Measurements from ENCODE around the gene SERPINA4.

SERPINA4 gene

DNA sequence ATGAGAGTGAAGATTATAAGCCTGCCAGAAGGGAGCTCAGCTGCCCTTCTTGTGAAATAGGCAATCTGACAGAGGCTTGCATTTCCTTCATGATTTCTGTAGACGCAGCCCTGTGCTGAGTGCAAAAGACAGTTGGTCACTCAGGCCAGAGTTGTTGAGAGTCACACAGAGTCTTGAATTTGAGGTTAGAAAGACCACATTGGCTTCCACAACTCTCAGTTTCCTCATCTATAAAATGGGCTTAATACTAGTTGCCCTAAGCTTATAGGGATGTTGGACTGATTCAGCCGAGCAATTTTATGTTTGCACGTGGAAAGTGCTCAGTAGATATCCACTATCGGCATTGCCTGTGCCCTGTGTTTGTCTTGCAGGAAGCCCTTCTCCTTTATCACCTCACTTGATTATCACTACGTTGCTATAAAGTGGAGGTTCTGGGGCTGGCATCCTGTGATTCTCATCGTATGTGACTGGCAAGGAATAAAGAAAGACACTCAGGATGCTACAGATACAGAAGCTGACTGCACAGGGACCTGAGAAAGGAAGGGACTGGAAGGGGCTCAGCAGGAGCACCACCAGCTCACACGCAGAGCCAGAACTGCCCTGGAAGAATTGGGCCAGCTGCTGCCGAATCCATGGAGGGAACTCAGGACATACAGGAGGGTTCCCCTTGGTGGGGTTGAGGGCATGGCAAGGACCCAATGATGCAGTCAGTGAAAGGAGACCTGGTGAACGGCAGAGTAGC lies 19.8 kb upstream of the SERPINA4 start:
- no peak for DNase-seq (ENCODE audit: low spot score)
- no peak overlapping the region for H3K27ac ChIP-seq (ENCODE audit: poor library complexity, severe bottlenecking)
- TF ChIP-seq, protein P1, sequence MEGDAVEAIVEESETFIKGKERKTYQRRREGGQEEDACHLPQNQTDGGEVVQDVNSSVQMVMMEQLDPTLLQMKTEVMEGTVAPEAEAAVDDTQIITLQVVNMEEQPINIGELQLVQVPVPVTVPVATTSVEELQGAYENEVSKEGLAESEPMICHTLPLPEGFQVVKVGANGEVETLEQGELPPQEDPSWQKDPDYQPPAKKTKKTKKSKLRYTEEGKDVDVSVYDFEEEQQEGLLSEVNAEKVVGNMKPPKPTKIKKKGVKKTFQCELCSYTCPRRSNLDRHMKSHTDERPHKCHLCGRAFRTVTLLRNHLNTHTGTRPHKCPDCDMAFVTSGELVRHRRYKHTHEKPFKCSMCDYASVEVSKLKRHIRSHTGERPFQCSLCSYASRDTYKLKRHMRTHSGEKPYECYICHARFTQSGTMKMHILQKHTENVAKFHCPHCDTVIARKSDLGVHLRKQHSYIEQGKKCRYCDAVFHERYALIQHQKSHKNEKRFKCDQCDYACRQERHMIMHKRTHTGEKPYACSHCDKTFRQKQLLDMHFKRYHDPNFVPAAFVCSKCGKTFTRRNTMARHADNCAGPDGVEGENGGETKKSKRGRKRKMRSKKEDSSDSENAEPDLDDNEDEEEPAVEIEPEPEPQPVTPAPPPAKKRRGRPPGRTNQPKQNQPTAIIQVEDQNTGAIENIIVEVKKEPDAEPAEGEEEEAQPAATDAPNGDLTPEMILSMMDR (IDR thresholded peaks at IDR 0.05; ENCODE audit: poor library complexity, severe bottlenecking), result no peak
- H3K4me1 ChIP-seq (ENCODE audit: insufficient read depth, poor library complexity, severe bottlenecking), result peaks cover 3% of the 10 kb centered on the region
- ATAC-seq (ENCODE audit: low read depth), result no peak
- no peaks in the 10 kb centered on the region for H3K36me3 ChIP-seq (ENCODE audit: low read depth)
- no peak overlapping the region for H3K4me3 ChIP-seq (ENCODE audit: severe bottlenecking)
- no peaks in the 10 kb centered on the region for H3K27me3 ChIP-seq (ENCODE audit: insufficient read depth, poor library complexity, severe bottlenecking)
- no peaks in the 10 kb centered on the region for H3K9me3 ChIP-seq (ENCODE audit: severe bottlenecking)

DNA sequence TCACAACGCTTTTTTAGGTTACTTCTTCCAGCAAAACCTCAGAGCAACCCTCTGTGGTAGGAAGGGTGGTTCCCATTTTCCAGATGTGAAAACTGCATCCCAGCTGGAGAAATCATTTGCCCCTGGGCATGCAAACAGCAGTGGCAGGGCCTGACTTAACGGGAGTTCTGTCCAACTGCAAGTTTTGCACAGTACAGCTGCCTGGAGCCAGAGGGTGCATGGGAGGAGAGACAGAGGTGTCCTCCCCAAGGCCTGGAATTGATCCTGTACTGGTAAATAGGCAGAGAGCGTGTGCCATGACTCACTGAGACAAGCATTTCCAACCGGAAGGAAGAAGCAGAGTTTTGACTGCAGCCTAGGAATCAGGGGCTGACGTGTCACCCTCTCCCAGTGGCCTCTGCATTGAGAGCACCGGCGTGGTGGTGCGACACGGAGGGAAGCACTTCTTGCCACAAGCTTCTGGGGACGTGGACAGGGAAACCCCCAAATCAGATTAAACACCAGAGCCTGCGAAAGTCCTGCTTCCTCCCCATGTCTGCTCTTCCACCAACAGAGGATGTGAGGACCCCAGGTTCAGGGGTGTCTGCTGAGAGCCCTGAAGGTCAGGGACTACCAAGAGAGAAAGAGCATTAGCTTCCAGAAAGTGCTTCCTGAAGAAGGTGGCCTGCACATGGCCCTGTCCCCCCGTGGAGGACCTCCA lies 19.0 kb upstream of the SERPINA4 start:
- Histone ChIP-seq H3K9me3 (ENCODE audit: severe bottlenecking) (no peaks in the 10 kb centered on the region), H3K4me3 (ENCODE audit: severe bottlenecking) (no peak overlapping the region), H3K36me3 (ENCODE audit: low read depth) (no peaks in the 10 kb centered on the region), H3K27ac (ENCODE audit: poor library complexity, severe bottlenecking) (no peak overlapping the region), H3K27me3 (ENCODE audit: insufficient read depth, poor library complexity, severe bottlenecking) (no peaks in the 10 kb centered on the region), H3K4me1 (ENCODE audit: insufficient read depth, poor library complexity, severe bottlenecking) (peaks cover 3% of the 10 kb centered on the region)
- DNase-seq (ENCODE audit: low spot score) (no peak), ATAC-seq (ENCODE audit: low read depth) (peak; percentile 60)
- TF ChIP-seq, protein P1 (IDR thresholded peaks at IDR 0.05; ENCODE audit: poor library complexity, severe bottlenecking), result no peak

DNA sequence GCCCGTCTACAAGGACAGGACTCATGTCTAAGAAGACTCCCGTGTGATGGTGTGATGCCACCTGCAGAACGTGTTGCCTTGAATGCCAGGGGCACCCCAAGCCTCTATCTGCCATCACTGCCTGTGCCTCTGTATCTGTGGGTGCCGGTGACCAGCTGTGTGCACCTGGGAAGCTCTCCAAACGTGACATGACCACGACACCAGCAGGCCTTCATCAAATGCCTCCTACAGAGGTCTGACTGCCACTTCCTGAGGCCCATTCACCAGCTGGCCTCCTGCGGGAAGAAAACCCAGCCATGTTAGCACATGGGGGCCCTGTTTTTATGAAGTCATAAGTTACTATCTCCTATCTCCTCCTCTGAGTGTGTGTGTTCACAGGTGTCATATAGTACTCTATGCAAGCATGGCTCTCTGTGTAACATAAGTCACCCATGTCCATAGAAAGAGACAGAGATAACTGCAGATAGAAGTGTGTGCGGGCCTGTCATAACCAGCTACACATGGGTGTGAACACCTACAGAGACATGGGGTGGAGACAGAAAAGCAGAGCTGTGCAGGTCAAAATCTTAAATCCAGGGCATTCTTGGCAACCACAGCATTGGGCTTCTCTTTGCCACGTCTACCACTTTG lies 18.3 kb upstream of the SERPINA4 start:
- H3K4me1 ChIP-seq (ENCODE audit: insufficient read depth, poor library complexity, severe bottlenecking), result peaks cover 3% of the 10 kb centered on the region
- H3K27ac ChIP-seq (ENCODE audit: poor library complexity, severe bottlenecking), result no peak overlapping the region
- no peaks in the 10 kb centered on the region for H3K27me3 ChIP-seq (ENCODE audit: insufficient read depth, poor library complexity, severe bottlenecking)
- H3K9me3 ChIP-seq (ENCODE audit: severe bottlenecking), result no peaks in the 10 kb centered on the region
- TF ChIP-seq, protein P1 (IDR thresholded peaks at IDR 0.05; ENCODE audit: poor library complexity, severe bottlenecking), result no peak
- no peaks in the 10 kb centered on the region for H3K36me3 ChIP-seq (ENCODE audit: low read depth)
- no peak for DNase-seq (ENCODE audit: low spot score)
- no peak overlapping the region for H3K4me3 ChIP-seq (ENCODE audit: severe bottlenecking)
- no peak for ATAC-seq (ENCODE audit: low read depth)

DNA sequence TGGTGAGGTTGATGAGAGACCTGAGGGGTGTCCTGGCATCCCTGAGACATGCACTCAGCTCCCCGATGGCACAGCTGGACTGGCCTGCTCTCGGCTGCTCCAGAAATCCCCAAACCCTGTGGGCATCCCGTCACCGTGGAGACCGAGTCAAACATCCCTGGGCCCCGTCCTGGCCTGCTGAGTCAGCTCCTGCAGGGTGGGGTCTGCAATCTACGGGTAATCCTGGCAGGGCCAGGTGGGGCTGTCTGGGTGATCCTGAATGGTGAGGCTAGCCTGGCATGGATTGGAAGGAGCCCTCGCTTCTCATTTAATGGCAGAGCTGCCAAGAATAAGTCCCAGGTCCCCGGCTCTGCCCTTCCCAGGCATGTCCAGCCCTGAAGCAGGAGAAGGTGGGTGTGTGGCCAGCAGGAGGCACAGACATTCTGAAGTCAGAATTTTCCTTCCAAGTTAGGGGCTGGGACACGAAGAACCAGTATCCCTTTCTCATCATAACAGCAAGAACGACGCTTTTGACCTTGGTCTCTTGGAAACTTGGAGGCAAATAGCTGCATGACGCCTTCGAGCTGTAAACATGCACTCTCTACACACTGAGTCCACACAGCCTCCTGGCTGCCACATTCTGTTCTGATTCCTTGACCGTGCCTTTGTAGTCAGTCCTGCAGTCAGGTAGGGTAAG lies 17.7 kb upstream of the SERPINA4 start:
- H3K27me3 ChIP-seq (ENCODE audit: insufficient read depth, poor library complexity, severe bottlenecking), result no peaks in the 10 kb centered on the region
- peak; percentile 44; the same call in 2 of the 3 replicates for ATAC-seq (ENCODE audit: low read depth)
- TF ChIP-seq, protein P1 (IDR thresholded peaks at IDR 0.05; ENCODE audit: poor library complexity, severe bottlenecking), result no peak
- no peak overlapping the region for H3K4me3 ChIP-seq (ENCODE audit: severe bottlenecking)
- no peak overlapping the region for H3K27ac ChIP-seq (ENCODE audit: poor library complexity, severe bottlenecking)
- H3K4me1 ChIP-seq (ENCODE audit: insufficient read depth, poor library complexity, severe bottlenecking), result peaks cover 3% of the 10 kb centered on the region
- no peaks in the 10 kb centered on the region for H3K9me3 ChIP-seq (ENCODE audit: severe bottlenecking)
- no peaks in the 10 kb centered on the region for H3K36me3 ChIP-seq (ENCODE audit: low read depth)
- DNase-seq (ENCODE audit: low spot score), result no peak
